K562 (cell line): ENCODE measurements around the gene ERH.

Experiments used
- HCFC1 ChIP-seq: IDR thresholded peaks from 2 replicates; pipeline ENCODE4 v1.6.1; 2012; ENCODE audit warnings: low read depth, low read length, improper control_type of control experiment
- KLF1 ChIP-seq: fragments of 450-650 bp; IDR thresholded peaks from 2 replicates; pipeline ENCODE4 v1.6.1; 2016; ENCODE audit warnings: missing genetic modification characterization, missing compliant biosample characterization
- NFATC3 ChIP-seq: fragments of 450-650 bp; IDR thresholded peaks from 2 replicates; pipeline ENCODE4 v1.6.1; 2017; ENCODE audit warnings: mild to moderate bottlenecking
- POLR2A ChIP-seq: fragments of 450-650 bp; conservative IDR thresholded peaks from 2 replicates; pipeline ENCODE4 v1.6.1; 2016
- POLR2G ChIP-seq: fragments of 200-400 bp; formaldehyde crosslinking; IDR thresholded peaks from 2 replicates; pipeline ENCODE4 v1.6.1; 2017; ENCODE audit warnings: low read depth, mild to moderate bottlenecking, antibody characterized with exemption, low read length, moderate library complexity
- POU5F1 ChIP-seq: fragments of 150-350 bp; IDR thresholded peaks from 2 replicates; pipeline ENCODE4 v1.6.1; 2014; ENCODE audit warnings: borderline replicate concordance, low read length, low read depth, mild to moderate bottlenecking; ENCODE audit not compliant: partially characterized antibody
- ZNF785 ChIP-seq: fragments of 250-450 bp; sonication (Bioruptor Pico); IDR thresholded peaks from 2 replicates; pipeline ENCODE4 v1.4.0; 2020; ENCODE audit warnings: mild to moderate bottlenecking

DNA sequence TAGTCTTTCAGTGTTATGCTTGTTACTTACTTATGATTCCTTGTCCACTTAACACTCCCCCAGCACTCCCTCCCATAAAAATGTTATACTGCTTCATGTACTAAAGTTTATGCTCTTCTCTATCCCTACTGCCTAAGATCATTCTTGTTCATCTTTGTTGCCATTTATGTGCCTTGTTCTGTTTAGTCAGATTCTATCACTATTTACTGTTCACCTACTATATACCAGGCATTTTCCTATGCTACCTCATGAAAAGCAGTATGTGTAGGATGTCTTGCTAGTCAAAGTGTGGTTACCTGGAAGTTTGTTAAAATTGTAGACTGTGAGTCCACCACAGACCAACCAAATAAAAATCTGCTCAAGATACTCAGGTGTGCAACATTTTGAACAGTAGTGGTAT, 23.9 kb downstream of the ERH start:
- no peak for TF ChIP-seq POU5F1
- TF ChIP-seq POLR2G = no peak
- no peak for TF ChIP-seq ZNF785 (CRISPR knock-in tag)
- no peak for TF ChIP-seq NFATC3
- no peak for TF ChIP-seq KLF1 (tag)
- no peak for TF ChIP-seq HCFC1
- no peak for TF ChIP-seq POLR2A
